GM06990 (cell line): ENCODE measurements around the gene PRPH2.
A peak's percentile ranks its signal among the peaks of the same experiment; 100 is the strongest.
"Not testable (repeated sequence)": the region's sequence is repeated elsewhere in the genome, so short reads cannot be mapped to it uniquely, and the experiment has no call there.

Source experiments
- DNase-seq: peaks from one replicate; pipeline ENCODE4 v3.0.0-alpha.2; 2011; ENCODE audit not compliant: insufficient read length; ENCODE audit errors: extremely low read depth
- H3K27me3 ChIP-seq: replicated peaks from 2 replicates; pipeline ENCODE4 v1.6.0; 2011; ENCODE audit warnings: low read length; ENCODE audit not compliant: control insufficient read depth, insufficient read depth
- H3K36me3 ChIP-seq: 2 replicates; pipeline ENCODE4 v1.5.1; 2011; ENCODE audit warnings: low read length; ENCODE audit not compliant: control insufficient read depth, insufficient read depth
- H3K4me3 ChIP-seq: replicated peaks from 2 replicates; pipeline ENCODE4 v1.5.1; 2011; ENCODE audit warnings: low read depth, mild to moderate bottlenecking, control low read depth, low read length
- TF ChIP-seq, protein P1 (sequence below): IDR thresholded peaks from 2 replicates; pipeline ENCODE4 v1.5.1; 2011; ENCODE audit warnings: low read length, control low read depth, mild to moderate bottlenecking, inconsistent platforms; ENCODE audit not compliant: insufficient read depth, poor library complexity, severe bottlenecking

Gene PRPH2

DNA sequence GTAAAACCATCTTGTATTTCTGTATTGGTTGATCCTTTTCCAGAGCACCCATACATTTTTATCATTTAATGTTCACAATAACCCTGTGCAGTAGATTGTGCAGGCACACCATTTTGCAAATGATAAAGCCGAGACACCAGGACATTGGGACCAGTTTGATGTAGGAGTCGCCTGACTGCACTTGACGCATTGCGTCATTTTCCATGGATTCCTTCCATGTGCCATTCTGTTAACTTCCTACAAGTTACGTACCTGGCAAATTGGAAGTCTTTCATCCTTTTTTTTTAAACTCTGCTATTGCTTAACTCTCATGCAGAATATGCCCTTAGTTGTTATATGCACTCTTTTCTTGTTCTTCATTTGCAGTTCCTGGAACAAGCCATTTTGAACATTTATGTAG, 43.0 kb downstream of the PRPH2 start:
- Histone ChIP-seq H3K4me3 (no peak overlapping the region), H3K36me3 (peaks cover 4% of the 10 kb centered on the region), H3K27me3 (no peaks in the 10 kb centered on the region)
- TF ChIP-seq, protein P1, sequence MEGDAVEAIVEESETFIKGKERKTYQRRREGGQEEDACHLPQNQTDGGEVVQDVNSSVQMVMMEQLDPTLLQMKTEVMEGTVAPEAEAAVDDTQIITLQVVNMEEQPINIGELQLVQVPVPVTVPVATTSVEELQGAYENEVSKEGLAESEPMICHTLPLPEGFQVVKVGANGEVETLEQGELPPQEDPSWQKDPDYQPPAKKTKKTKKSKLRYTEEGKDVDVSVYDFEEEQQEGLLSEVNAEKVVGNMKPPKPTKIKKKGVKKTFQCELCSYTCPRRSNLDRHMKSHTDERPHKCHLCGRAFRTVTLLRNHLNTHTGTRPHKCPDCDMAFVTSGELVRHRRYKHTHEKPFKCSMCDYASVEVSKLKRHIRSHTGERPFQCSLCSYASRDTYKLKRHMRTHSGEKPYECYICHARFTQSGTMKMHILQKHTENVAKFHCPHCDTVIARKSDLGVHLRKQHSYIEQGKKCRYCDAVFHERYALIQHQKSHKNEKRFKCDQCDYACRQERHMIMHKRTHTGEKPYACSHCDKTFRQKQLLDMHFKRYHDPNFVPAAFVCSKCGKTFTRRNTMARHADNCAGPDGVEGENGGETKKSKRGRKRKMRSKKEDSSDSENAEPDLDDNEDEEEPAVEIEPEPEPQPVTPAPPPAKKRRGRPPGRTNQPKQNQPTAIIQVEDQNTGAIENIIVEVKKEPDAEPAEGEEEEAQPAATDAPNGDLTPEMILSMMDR, result no peak
- no peak for DNase-seq

GRCh38 chr6:42674780-42675179, 47.6 kb downstream of the PRPH2 start:
- DNase-seq, result no peak
- TF ChIP-seq, protein P1, result no peak
- H3K4me3 ChIP-seq, result no peak overlapping the region
- H3K36me3 ChIP-seq, result peaks cover 9% of the 10 kb centered on the region
- H3K27me3 ChIP-seq, result no peaks in the 10 kb centered on the region

DNA sequence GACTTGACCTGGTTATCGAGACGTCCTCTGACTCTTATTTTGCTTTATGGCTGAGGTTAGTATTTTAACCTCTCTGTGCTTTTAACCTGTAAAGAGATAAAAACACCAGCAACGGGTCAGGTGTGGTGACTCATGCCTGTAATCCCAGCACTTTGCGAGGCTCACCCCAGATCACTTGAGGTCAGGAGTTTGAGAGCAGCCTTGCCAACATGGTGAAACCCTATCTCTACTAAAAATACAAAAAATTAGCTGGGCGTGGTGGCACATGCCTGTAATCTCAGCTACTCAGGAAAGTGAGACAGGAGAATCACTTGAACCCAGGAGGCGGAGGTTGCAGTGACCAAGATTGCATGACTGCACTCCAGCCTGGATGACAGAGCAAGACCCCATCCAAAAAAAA, 48.0 kb downstream of the PRPH2 start:
- H3K36me3 ChIP-seq, result peaks cover 12% of the 10 kb centered on the region
- not testable (repeated sequence) for H3K27me3 ChIP-seq, H3K4me3 ChIP-seq, DNase-seq

DNA sequence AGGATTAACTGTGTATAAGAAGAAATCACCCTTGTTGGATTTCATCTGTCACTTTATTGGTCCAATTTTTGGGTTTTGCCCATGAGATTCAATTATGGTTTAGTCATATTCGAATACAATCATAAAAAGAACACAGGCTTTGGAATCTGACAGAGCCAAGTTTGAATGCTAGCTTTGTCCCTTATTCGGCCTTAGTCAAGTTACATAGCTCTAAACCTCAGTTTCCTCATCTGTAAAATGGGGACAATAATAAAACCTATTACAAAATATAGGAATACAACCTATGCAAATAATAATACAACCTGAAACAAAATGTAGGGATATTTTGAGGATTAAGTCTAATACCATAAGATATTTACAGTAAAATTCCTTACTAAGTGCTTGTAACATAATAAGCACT, 57.7 kb downstream of the PRPH2 start:
- DNase-seq, result no peak
- TF ChIP-seq, protein P1, result no peak
- peaks cover 11% of the 10 kb centered on the region for H3K36me3 ChIP-seq

GRCh38 chr6:42661540-42662153, 60.8 kb downstream of the PRPH2 start:
- Histone ChIP-seq H3K4me3 (no peak overlapping the region), H3K27me3 (no peaks in the 10 kb centered on the region), H3K36me3 (peaks cover 6% of the 10 kb centered on the region)
- TF ChIP-seq, protein P1, result peak; percentile 81
- peak; percentile 14 for DNase-seq

More for the DNA sequence above, 57.7 kb downstream of the PRPH2 start:
- Histone ChIP-seq H3K4me3 (no peak overlapping the region), H3K27me3 (no peaks in the 10 kb centered on the region)

- H3K36me3 ChIP-seq, result peaks cover 3% of the 10 kb centered on the region; the same call in 1 of the 2 replicates
These were observed 62.6 kb downstream of the PRPH2 start for GRCh38 chr6:42659806-42660205.

More at GRCh38 chr6:42659806-42660205, 62.6 kb downstream of the PRPH2 start:
- Histone ChIP-seq H3K27me3 (no peaks in the 10 kb centered on the region), H3K4me3 (no peak overlapping the region)
- TF ChIP-seq, protein P1, result no peak
- no peak for DNase-seq
